GM23338 (cell line): ENCODE data around the gene SIRPA. TPM values are rescaled to one million over a fixed set of nuclear protein-coding genes. Genes with fewer than 3 reads are reported as not detected.
"Not testable (repeated sequence)": the region's sequence is repeated elsewhere in the genome, so short reads cannot be mapped to it uniquely, and the experiment has no call there.

ENCODE experiments used
- ATAC-seq: fragments of 200-7000 bp; cut with Tn5 transposase; 3 replicates; pipeline ENCODE4 v1.9.1; 2020
- DNase-seq: peaks from one replicate; pipeline ENCODE4 v3.0.0-alpha.2; 2015; ENCODE audit warnings: low spot score
- H2AFZ ChIP-seq: fragments of 200-600 bp; sonication (generic); 2 replicates; pipeline ENCODE4 v1.8.0; 2016; ENCODE audit warnings: antibody characterized with exemption, mild to moderate bottlenecking, moderate library complexity
- H3F3A ChIP-seq: fragments of 200-600 bp; sonication (generic); replicated peaks from 2 replicates; pipeline ENCODE4 v1.8.0; 2017; ENCODE audit warnings: antibody characterized with exemption, mixed run types, low read depth
- H3K27ac ChIP-seq: fragments of 200-600 bp; sonication (generic); 2 replicates; pipeline ENCODE4 v1.6.1; 2016; ENCODE audit warnings: low read depth
- H3K27me3 ChIP-seq: fragments of 200-600 bp; sonication (generic); 2 replicates; pipeline ENCODE4 v1.8.0; 2016; ENCODE audit warnings: mild to moderate bottlenecking, mixed run types, moderate library complexity; ENCODE audit not compliant: insufficient read depth
- H3K36me3 ChIP-seq: fragments of 200-600 bp; sonication (generic); 2 replicates; pipeline ENCODE4 v1.8.0; 2016; ENCODE audit warnings: mild to moderate bottlenecking; ENCODE audit not compliant: insufficient read depth
- H3K4me1 ChIP-seq: fragments of 200-600 bp; sonication (generic); 2 replicates; pipeline ENCODE4 v1.8.0; 2016; ENCODE audit warnings: mild to moderate bottlenecking, moderate library complexity; ENCODE audit not compliant: insufficient read depth
- H3K4me2 ChIP-seq: fragments of 200-600 bp; sonication (generic); 2 replicates; pipeline ENCODE4 v1.7.1; 2017; ENCODE audit warnings: mixed run types
- H3K4me3 ChIP-seq: fragments of 200-600 bp; sonication (generic); 2 replicates; pipeline ENCODE4 v1.6.1; 2016; ENCODE audit warnings: mixed run types
- H3K79me2 ChIP-seq: fragments of 200-600 bp; sonication (generic); replicated peaks from 2 replicates; pipeline ENCODE4 v1.8.0; 2017; ENCODE audit warnings: mild to moderate bottlenecking; ENCODE audit not compliant: insufficient read depth
- H3K9me2 ChIP-seq: fragments of 200-600 bp; sonication (generic); 2 replicates; pipeline ENCODE4 v1.8.0; 2017; ENCODE audit not compliant: insufficient read depth
- H4K20me1 ChIP-seq: fragments of 200-600 bp; sonication (generic); replicated peaks from 2 replicates; pipeline ENCODE4 v1.8.0; 2017; ENCODE audit warnings: mild to moderate bottlenecking; ENCODE audit not compliant: insufficient read depth
- H3K27ac Mint-ChIP-seq: 2 replicates; pipeline ENCODE4 v1.8.0; 2020; ENCODE audit warnings: inconsistent platforms, mild to moderate bottlenecking, moderate library complexity, mixed read lengths
- H3K27me3 Mint-ChIP-seq: 3 replicates; pipeline ENCODE4 v1.8.0; 2022; ENCODE audit warnings: low read depth, mild to moderate bottlenecking, moderate library complexity, mixed read lengths, inconsistent platforms; ENCODE audit not compliant: insufficient read depth, poor library complexity
- H3K36me3 Mint-ChIP-seq: 3 replicates; pipeline ENCODE4 v1.8.0; 2021; ENCODE audit warnings: low read depth, mild to moderate bottlenecking, inconsistent platforms, moderate library complexity, mixed read lengths
- H3K4me1 Mint-ChIP-seq: 3 replicates; pipeline ENCODE4 v1.8.0; 2020; ENCODE audit warnings: mild to moderate bottlenecking, inconsistent platforms, mixed read lengths
- H3K4me3 Mint-ChIP-seq: 3 replicates; pipeline ENCODE4 v1.8.0; 2021; ENCODE audit warnings: moderate library complexity, mild to moderate bottlenecking, inconsistent platforms, mixed read lengths
- H3K9me3 Mint-ChIP-seq: 3 replicates; pipeline ENCODE4 v1.8.0; 2020; ENCODE audit warnings: moderate library complexity, mild to moderate bottlenecking, inconsistent platforms, mixed read lengths
- EZH2phosphoT487 ChIP-seq: fragments of 200-600 bp; sonication (generic); IDR thresholded peaks from one replicate; pipeline ENCODE4 v1.8.1; 2018; ENCODE audit warnings: antibody characterized with exemption; ENCODE audit not compliant: unreplicated experiment
- NANOG ChIP-seq: IDR thresholded peaks from 2 replicates; pipeline ENCODE4 v1.6.1; 2016; ENCODE audit warnings: antibody characterized with exemption, borderline replicate concordance
- STAT1 ChIP-seq: IDR thresholded peaks from one replicate; pipeline ENCODE4 v1.6.1; 2016; ENCODE audit warnings: antibody characterized with exemption; ENCODE audit not compliant: unreplicated experiment
- ZNF114 ChIP-seq: fragments of 250-450 bp; sonication (Bioruptor Pico); IDR thresholded peaks from 2 replicates; pipeline ENCODE4 v1.5.0; 2020; ENCODE audit warnings: mild to moderate bottlenecking, moderate library complexity
- ZNF331 ChIP-seq: fragments of 250-450 bp; sonication (Bioruptor Pico); IDR thresholded peaks from 2 replicates; pipeline ENCODE4 v1.5.0; 2020; ENCODE audit warnings: low read depth, mild to moderate bottlenecking, moderate library complexity
- polyA plus RNA-seq: library from polyadenylated mRNA; unstranded; fragments of >200 nt; fragmentation: Nextera tagmentation; extraction: Ambion mirVana; gene quantifications from 2 replicates; pipeline ENCODE4 v1.2.1, GENCODE V29; 2016
- total RNA-seq: library from RNA; depleted of rRNA; stranded (reverse); fragments of >200 nt; shearing (Covaris generic); gene quantifications from 2 replicates; pipeline ENCODE4 v1.2.3, GENCODE V29; 2014
- TF ChIP-seq, protein P1 (sequence below): fragments of 250-450 bp; sonication (Bioruptor Pico); IDR thresholded peaks from 2 replicates; pipeline ENCODE4 v1.5.0; 2020; ENCODE audit warnings: mild to moderate bottlenecking, moderate library complexity
- TF ChIP-seq, protein P2 (sequence below): IDR thresholded peaks from one replicate; pipeline ENCODE4 v1.6.1; 2018; ENCODE audit warnings: antibody characterized with exemption; ENCODE audit not compliant: unreplicated experiment

The SIRPA gene
- total and polyA plus RNA-seq, 2 experiments from 2014 or later: 1.2 to 2.9 TPM

GRCh38 chr20:1912646-1913045 lies 17.4 kb downstream of the SIRPA start (continued):
- TF ChIP-seq, protein P1, sequence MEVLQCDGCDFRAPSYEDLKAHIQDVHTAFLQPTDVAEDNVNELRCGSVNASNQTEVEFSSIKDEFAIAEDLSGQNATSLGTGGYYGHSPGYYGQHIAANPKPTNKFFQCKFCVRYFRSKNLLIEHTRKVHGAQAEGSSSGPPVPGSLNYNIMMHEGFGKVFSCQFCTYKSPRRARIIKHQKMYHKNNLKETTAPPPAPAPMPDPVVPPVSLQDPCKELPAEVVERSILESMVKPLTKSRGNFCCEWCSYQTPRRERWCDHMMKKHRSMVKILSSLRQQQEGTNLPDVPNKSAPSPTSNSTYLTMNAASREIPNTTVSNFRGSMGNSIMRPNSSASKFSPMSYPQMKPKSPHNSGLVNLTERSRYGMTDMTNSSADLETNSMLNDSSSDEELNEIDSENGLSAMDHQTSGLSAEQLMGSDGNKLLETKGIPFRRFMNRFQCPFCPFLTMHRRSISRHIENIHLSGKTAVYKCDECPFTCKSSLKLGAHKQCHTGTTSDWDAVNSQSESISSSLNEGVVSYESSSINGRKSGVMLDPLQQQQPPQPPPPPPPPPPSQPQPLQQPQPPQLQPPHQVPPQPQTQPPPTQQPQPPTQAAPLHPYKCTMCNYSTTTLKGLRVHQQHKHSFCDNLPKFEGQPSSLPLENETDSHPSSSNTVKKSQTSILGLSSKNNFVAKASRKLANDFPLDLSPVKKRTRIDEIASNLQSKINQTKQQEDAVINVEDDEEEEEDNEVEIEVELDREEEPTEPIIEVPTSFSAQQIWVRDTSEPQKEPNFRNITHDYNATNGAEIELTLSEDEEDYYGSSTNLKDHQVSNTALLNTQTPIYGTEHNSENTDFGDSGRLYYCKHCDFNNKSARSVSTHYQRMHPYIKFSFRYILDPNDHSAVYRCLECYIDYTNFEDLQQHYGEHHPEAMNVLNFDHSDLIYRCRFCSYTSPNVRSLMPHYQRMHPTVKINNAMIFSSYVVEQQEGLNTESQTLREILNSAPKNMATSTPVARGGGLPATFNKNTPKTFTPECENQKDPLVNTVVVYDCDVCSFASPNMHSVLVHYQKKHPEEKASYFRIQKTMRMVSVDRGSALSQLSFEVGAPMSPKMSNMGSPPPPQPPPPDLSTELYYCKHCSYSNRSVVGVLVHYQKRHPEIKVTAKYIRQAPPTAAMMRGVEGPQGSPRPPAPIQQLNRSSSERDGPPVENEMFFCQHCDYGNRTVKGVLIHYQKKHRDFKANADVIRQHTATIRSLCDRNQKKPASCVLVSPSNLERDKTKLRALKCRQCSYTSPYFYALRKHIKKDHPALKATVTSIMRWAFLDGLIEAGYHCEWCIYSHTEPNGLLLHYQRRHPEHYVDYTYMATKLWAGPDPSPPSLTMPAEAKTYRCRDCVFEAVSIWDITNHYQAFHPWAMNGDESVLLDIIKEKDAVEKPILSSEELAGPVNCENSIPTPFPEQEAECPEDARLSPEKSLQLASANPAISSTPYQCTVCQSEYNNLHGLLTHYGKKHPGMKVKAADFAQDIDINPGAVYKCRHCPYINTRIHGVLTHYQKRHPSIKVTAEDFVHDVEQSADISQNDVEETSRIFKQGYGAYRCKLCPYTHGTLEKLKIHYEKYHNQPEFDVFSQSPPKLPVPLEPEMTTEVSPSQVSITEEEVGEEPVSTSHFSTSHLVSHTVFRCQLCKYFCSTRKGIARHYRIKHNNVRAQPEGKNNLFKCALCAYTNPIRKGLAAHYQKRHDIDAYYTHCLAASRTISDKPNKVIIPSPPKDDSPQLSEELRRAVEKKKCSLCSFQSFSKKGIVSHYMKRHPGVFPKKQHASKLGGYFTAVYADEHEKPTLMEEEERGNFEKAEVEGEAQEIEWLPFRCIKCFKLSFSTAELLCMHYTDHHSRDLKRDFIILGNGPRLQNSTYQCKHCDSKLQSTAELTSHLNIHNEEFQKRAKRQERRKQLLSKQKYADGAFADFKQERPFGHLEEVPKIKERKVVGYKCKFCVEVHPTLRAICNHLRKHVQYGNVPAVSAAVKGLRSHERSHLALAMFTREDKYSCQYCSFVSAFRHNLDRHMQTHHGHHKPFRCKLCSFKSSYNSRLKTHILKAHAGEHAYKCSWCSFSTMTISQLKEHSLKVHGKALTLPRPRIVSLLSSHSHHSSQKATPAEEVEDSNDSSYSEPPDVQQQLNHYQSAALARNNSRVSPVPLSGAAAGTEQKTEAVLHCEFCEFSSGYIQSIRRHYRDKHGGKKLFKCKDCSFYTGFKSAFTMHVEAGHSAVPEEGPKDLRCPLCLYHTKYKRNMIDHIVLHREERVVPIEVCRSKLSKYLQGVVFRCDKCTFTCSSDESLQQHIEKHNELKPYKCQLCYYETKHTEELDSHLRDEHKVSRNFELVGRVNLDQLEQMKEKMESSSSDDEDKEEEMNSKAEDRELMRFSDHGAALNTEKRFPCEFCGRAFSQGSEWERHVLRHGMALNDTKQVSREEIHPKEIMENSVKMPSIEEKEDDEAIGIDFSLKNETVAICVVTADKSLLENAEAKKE: no peak
- no peak for TF ChIP-seq EZH2phosphoT487
- no peak for TF ChIP-seq ZNF331 (CRISPR knock-in tag)
- TF ChIP-seq STAT1: no peak
- TF ChIP-seq NANOG: no peak
- TF ChIP-seq, protein P2, sequence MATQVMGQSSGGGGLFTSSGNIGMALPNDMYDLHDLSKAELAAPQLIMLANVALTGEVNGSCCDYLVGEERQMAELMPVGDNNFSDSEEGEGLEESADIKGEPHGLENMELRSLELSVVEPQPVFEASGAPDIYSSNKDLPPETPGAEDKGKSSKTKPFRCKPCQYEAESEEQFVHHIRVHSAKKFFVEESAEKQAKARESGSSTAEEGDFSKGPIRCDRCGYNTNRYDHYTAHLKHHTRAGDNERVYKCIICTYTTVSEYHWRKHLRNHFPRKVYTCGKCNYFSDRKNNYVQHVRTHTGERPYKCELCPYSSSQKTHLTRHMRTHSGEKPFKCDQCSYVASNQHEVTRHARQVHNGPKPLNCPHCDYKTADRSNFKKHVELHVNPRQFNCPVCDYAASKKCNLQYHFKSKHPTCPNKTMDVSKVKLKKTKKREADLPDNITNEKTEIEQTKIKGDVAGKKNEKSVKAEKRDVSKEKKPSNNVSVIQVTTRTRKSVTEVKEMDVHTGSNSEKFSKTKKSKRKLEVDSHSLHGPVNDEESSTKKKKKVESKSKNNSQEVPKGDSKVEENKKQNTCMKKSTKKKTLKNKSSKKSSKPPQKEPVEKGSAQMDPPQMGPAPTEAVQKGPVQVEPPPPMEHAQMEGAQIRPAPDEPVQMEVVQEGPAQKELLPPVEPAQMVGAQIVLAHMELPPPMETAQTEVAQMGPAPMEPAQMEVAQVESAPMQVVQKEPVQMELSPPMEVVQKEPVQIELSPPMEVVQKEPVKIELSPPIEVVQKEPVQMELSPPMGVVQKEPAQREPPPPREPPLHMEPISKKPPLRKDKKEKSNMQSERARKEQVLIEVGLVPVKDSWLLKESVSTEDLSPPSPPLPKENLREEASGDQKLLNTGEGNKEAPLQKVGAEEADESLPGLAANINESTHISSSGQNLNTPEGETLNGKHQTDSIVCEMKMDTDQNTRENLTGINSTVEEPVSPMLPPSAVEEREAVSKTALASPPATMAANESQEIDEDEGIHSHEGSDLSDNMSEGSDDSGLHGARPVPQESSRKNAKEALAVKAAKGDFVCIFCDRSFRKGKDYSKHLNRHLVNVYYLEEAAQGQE: no peak
- no peak for TF ChIP-seq ZNF114 (CRISPR knock-in tag)

DNA sequence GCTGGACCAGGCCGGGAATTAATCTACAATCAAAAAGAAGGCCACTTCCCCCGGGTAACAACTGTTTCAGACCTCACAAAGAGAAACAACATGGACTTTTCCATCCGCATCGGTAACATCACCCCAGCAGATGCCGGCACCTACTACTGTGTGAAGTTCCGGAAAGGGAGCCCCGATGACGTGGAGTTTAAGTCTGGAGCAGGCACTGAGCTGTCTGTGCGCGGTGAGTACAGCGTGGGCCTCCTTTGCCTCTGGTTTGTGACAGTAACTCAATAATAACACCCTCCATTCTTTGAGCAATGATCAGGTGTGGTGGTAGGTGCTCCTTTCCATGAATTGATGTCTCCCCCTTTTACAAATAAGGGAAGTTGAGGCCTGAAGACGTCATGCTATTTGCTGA lies 20.0 kb downstream of the SIRPA start:
- H3K27me3 Mint-ChIP-seq: peaks cover 11% of the 10 kb centered on the region
- H3K4me1 ChIP-seq, H3K4me3 ChIP-seq, H3K36me3 ChIP-seq, H3K27me3 ChIP-seq, H3K4me1 Mint-ChIP-seq, H3F3A ChIP-seq, ATAC-seq, DNase-seq, H4K20me1 ChIP-seq, H3K9me3 Mint-ChIP-seq, H2AFZ ChIP-seq, H3K27ac Mint-ChIP-seq, H3K9me2 ChIP-seq, H3K4me3 Mint-ChIP-seq, H3K27ac ChIP-seq, H3K36me3 Mint-ChIP-seq, H3K79me2 ChIP-seq, H3K4me2 ChIP-seq: not testable (repeated sequence)
